HL-60 (cell line): ENCODE data around the gene WDR6.

Experiments
- DNase-seq, 2 experiments: peaks; one replicate each; pipeline ENCODE4 v3.0.0-alpha.2; 2010 to 2020; ENCODE audit warnings: low read depth in 1 of 2, low spot score in 1 of 2
- H3K27ac ChIP-seq: fragments of 250-450 bp; sonication (Bioruptor Pico); replicated peaks from 2 replicates; pipeline ENCODE4 v1.5.1; 2020; ENCODE audit warnings: mild to moderate bottlenecking, moderate library complexity
- H3K27me3 ChIP-seq: fragments of 250-450 bp; sonication (Bioruptor Pico); 2 replicates; pipeline ENCODE4 v1.5.1; 2021; ENCODE audit warnings: mild to moderate bottlenecking, moderate library complexity; ENCODE audit not compliant: insufficient read depth, poor library complexity, severe bottlenecking
- H3K4me3 ChIP-seq: replicated peaks from 2 replicates; pipeline ENCODE4 v1.5.1; 2011; ENCODE audit warnings: mild to moderate bottlenecking, control low read depth, low read length; ENCODE audit not compliant: insufficient read depth
- CTCF ChIP-seq: IDR thresholded peaks from one replicate; pipeline ENCODE4 v1.5.1; 2011; ENCODE audit warnings: low read length, control low read depth, inconsistent platforms; ENCODE audit not compliant: insufficient read depth
- GABPA ChIP-seq: IDR thresholded peaks from 2 replicates; pipeline ENCODE4 v1.6.1; 2012; ENCODE audit warnings: low read depth
- POLR2AphosphoS5 ChIP-seq: IDR thresholded peaks from 2 replicates; pipeline ENCODE4 v1.6.1; 2012; ENCODE audit warnings: low read depth
- REST ChIP-seq: IDR thresholded peaks from 2 replicates; pipeline ENCODE4 v1.6.1; 2012; ENCODE audit warnings: low read depth; ENCODE audit not compliant: insufficient replicate concordance
- SPI1 ChIP-seq: IDR thresholded peaks from 2 replicates; pipeline ENCODE4 v1.6.1; 2012; ENCODE audit warnings: low read depth, mild to moderate bottlenecking, borderline replicate concordance

WDR6 gene

GRCh38 chr3:48979451-48979850, 27.7 kb upstream of the WDR6 start:
- no peaks in the 10 kb centered on the region for H3K27me3 ChIP-seq
- no peak for DNase-seq
- no peak overlapping the region for H3K27ac ChIP-seq
- no peak overlapping the region for H3K4me3 ChIP-seq
- TF ChIP-seq REST, result no peak
- TF ChIP-seq SPI1, result no peak
- no peak for TF ChIP-seq GABPA
- TF ChIP-seq POLR2AphosphoS5, result no peak
- no peak for TF ChIP-seq CTCF

GRCh38 chr3:48980295-48980694, 26.9 kb upstream of the WDR6 start:
- Histone ChIP-seq H3K27me3 (no peaks in the 10 kb centered on the region), H3K4me3 (no peak overlapping the region), H3K27ac (no peak overlapping the region)
- TF ChIP-seq SPI1 (no peak), GABPA (no peak), REST (no peak), CTCF (no peak), POLR2AphosphoS5 (no peak)
- DNase-seq, result no peak

- TF ChIP-seq SPI1 (no peak), POLR2AphosphoS5 (no peak), REST (no peak), CTCF (no peak), GABPA (no peak)
- H3K4me3 ChIP-seq, result no peak overlapping the region
- no peaks in the 10 kb centered on the region for H3K27me3 ChIP-seq
- DNase-seq, result no peak
- H3K27ac ChIP-seq, result no peak overlapping the region
Observed at GRCh38 chr3:48982016-48982415, 25.2 kb upstream of the WDR6 start.
